ENCODE results near the gene CDK18.

The CDK18 gene

DNA sequence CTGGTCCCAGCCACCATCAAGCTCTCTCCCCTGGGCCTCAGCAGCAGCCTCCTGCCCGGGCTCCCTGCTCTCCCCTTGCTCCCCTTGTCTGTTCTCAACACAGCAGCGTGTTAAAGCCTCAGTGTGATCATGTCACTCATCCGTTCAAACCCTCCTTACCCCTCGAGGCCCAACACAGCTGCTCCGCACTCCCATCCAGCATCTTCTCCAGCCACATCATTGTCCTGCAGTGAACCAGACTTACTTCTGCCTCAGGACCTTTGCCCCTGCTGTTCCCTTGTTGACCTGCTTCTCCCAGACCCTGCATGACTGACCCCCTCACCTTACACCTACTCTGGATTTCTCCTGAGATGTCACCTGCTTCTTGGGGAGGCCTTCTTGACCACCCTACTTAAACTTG lies 13.3 kb downstream of the CDK18 start:
- H3K9ac ChIP-seq: no peak overlapping the region
- no peaks in the 10 kb centered on the region for H3K36me3 ChIP-seq (ENCODE audit: insufficient read depth)
- H3K4me3 ChIP-seq (IDR thresholded peaks at IDR 0.05; ENCODE audit: insufficient read depth, low read depth, low read length): no peak overlapping the region
- no peaks in the 10 kb centered on the region for H3K79me2 ChIP-seq (ENCODE audit: insufficient read depth, low read depth)
- H3K27ac ChIP-seq: no peak overlapping the region
- no peaks in the 10 kb centered on the region for H4K20me1 ChIP-seq (ENCODE audit: insufficient read depth)
- no peaks in the 10 kb centered on the region for H3K27me3 ChIP-seq (ENCODE audit: insufficient read depth, low read depth)
- H3K4me1 ChIP-seq (ENCODE audit: low read depth, poor library complexity, severe bottlenecking): no peaks in the 10 kb centered on the region
- H3K4me2 ChIP-seq: no peak overlapping the region
- TF ChIP-seq, protein P1, sequence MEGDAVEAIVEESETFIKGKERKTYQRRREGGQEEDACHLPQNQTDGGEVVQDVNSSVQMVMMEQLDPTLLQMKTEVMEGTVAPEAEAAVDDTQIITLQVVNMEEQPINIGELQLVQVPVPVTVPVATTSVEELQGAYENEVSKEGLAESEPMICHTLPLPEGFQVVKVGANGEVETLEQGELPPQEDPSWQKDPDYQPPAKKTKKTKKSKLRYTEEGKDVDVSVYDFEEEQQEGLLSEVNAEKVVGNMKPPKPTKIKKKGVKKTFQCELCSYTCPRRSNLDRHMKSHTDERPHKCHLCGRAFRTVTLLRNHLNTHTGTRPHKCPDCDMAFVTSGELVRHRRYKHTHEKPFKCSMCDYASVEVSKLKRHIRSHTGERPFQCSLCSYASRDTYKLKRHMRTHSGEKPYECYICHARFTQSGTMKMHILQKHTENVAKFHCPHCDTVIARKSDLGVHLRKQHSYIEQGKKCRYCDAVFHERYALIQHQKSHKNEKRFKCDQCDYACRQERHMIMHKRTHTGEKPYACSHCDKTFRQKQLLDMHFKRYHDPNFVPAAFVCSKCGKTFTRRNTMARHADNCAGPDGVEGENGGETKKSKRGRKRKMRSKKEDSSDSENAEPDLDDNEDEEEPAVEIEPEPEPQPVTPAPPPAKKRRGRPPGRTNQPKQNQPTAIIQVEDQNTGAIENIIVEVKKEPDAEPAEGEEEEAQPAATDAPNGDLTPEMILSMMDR (conservative IDR thresholded peaks at IDR 0.05; ENCODE audit: low read depth, low read length): no peak
- no peak overlapping the region for H2AFZ ChIP-seq (ENCODE audit: low read depth)

DNA sequence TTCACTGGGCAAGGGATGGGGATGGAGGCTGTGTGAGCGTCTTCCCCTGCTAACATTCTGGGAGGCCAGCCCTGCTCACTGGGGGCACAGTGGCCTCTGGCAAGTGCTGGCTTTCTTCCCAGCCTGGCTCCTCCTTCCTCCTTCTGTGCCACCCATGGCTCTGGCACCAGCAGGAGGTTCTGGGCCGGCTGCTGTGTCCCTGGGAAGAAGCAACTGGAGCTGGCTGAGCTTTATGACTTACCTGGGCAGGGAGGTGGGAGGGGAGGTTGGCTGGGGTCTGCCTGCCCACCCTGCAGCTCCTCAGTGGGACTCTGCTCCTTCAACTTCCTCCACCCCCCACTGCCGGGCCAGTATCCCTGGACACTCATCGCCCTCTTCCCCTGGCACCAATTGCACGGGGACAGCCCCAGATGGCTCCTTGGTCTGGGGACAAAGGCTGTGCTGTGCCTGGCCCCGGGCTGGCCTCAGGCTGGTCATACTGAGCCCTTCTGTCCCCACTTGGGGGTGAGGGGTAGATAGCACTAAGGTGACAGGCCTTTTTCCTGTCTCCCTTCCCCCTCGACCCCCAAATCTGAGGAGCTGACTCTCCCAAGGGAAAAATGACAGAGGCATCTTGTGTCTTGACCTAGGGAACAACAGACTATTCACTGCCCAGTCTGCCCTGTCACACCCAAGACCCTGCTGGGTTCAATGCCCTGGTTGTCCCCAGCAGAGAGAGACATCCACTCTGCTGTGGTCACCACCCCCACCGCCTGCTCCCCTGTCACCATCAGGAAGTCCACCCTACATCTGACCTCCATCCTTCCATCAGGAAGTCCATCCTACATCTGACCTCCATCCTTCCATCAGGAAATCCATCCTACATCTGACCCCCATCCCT lies 14.4 kb downstream of the CDK18 start:
- Histone ChIP-seq H3K27me3 (ENCODE audit: insufficient read depth, low read depth) (no peaks in the 10 kb centered on the region), H3K36me3 (ENCODE audit: insufficient read depth) (no peaks in the 10 kb centered on the region), H3K4me2 (no peak overlapping the region), H4K20me1 (ENCODE audit: insufficient read depth) (no peaks in the 10 kb centered on the region), H3K4me3 (IDR thresholded peaks at IDR 0.05; ENCODE audit: insufficient read depth, low read depth, low read length) (no peak overlapping the region), H3K27ac (no peak overlapping the region), H2AFZ (ENCODE audit: low read depth) (no peak overlapping the region), H3K79me2 (ENCODE audit: insufficient read depth, low read depth) (no peaks in the 10 kb centered on the region), H3K4me1 (ENCODE audit: low read depth, poor library complexity, severe bottlenecking) (no peaks in the 10 kb centered on the region), H3K9ac (no peak overlapping the region)
- TF ChIP-seq, protein P1 (conservative IDR thresholded peaks at IDR 0.05; ENCODE audit: low read depth, low read length): no peak

DNA sequence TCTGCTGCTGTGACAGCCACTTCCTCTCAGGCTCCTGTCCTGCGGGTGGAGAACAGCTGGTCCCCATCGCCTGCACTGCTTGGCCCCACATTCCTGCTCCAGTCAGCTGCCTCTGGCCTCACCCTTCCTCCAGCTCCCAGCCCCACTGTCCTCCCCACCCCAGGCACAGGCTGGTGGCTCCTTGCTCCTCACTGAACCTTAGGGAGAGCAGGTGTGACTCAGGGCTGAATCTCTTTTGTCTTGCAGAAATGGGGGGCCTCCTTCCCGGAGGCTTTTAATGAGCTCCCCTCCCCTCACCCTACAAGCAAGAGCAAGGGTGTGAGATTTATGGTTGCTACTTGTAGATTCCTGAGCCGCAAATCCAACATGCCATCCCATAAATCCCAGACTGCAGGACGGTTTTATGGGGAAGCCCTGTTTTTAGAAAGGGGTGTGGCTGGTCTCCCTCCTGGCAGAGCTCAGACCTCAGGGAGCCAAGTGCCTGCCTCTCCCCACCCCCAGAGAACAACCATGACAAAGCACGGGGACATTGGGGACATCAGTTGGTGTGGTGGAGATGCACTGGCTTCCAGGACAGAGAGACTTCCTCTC lies 15.2 kb downstream of the CDK18 start:
- Histone ChIP-seq H4K20me1 (ENCODE audit: insufficient read depth) (no peaks in the 10 kb centered on the region), H3K9ac (no peak overlapping the region)

DNA sequence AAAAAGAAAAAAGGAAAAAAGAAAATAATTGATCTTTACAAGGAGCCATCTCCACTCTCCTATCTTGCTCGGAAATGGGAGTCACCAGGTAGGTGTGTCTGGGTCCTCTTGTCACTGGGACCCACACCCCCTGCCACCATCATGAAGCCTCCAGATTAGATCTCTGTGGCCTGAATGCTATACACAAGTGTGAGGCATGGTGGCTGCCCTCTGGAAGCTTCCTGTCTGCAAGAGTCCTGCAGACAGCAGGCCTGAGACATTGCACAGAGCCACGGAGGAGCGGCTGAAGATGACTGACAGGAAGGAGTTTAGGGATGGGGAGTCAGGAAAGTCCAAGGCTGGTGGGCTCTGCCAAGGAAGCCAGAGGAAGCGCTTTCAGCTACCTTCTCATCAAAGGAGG lies 16.2 kb downstream of the CDK18 start:
- H2AFZ ChIP-seq (ENCODE audit: low read depth): no peak overlapping the region
- no peak overlapping the region for H3K4me2 ChIP-seq
- H3K4me3 ChIP-seq (IDR thresholded peaks at IDR 0.05; ENCODE audit: insufficient read depth, low read depth, low read length): no peak overlapping the region
- no peak overlapping the region for H3K9ac ChIP-seq
- TF ChIP-seq, protein P1 (conservative IDR thresholded peaks at IDR 0.05; ENCODE audit: low read depth, low read length): no peak
- H3K27me3 ChIP-seq (ENCODE audit: insufficient read depth, low read depth): no peaks in the 10 kb centered on the region
- H3K27ac ChIP-seq: no peak overlapping the region
- no peaks in the 10 kb centered on the region for H4K20me1 ChIP-seq (ENCODE audit: insufficient read depth)
- H3K79me2 ChIP-seq (ENCODE audit: insufficient read depth, low read depth): no peaks in the 10 kb centered on the region
- H3K36me3 ChIP-seq (ENCODE audit: insufficient read depth): no peaks in the 10 kb centered on the region
- H3K4me1 ChIP-seq (ENCODE audit: low read depth, poor library complexity, severe bottlenecking): no peaks in the 10 kb centered on the region

More for the DNA sequence above, 15.2 kb downstream of the CDK18 start:
- no peaks in the 10 kb centered on the region for H3K27me3 ChIP-seq (ENCODE audit: insufficient read depth, low read depth)
- no peak overlapping the region for H2AFZ ChIP-seq (ENCODE audit: low read depth)
- no peak overlapping the region for H3K4me2 ChIP-seq
- H3K27ac ChIP-seq: no peak overlapping the region
- H3K36me3 ChIP-seq (ENCODE audit: insufficient read depth): no peaks in the 10 kb centered on the region
- no peaks in the 10 kb centered on the region for H3K79me2 ChIP-seq (ENCODE audit: insufficient read depth, low read depth)
- TF ChIP-seq, protein P1 (conservative IDR thresholded peaks at IDR 0.05; ENCODE audit: low read depth, low read length): no peak
- no peaks in the 10 kb centered on the region for H3K4me1 ChIP-seq (ENCODE audit: low read depth, poor library complexity, severe bottlenecking)
- H3K4me3 ChIP-seq (IDR thresholded peaks at IDR 0.05; ENCODE audit: insufficient read depth, low read depth, low read length): no peak overlapping the region
